Measurements from ENCODE around the gene HCFC1. TPM values are rescaled to one million over a fixed set of nuclear protein-coding genes. Genes with fewer than 3 reads are reported as not detected.

HCFC1 gene
- total and polyA plus RNA-seq, 9 of the 15 experiments (the other 6 are each of a cell fraction or from before 2014, with no cell fraction given): 2.8 to 133 (median 17.1) TPM

- no peak for TF ChIP-seq THAP12 (CRISPR knock-in tag; IDR thresholded peaks at IDR 0.05)
- no peak for TF ChIP-seq STAT5A (IDR thresholded peaks at IDR 0.05; ENCODE audit: borderline replicate concordance, low read length)
- no peak for TF ChIP-seq TEAD4 (IDR thresholded peaks at IDR 0.05; ENCODE audit: low read length)
- no peak for TF ChIP-seq TEAD4 (CRISPR knock-in tag; IDR thresholded peaks at IDR 0.05; ENCODE audit: borderline replicate concordance)
- peak; percentile 48; the same call in 1 of the 2 replicates for TF ChIP-seq L3MBTL2 (IDR thresholded peaks at IDR 0.05)
- TF ChIP-seq NCOR1 (IDR thresholded peaks at IDR 0.05): no peak
- TF ChIP-seq ZNF57 (CRISPR knock-in tag; IDR thresholded peaks at IDR 0.05): no peak
- no peak for TF ChIP-seq ZBTB7A (IDR thresholded peaks at IDR 0.05; ENCODE audit: borderline replicate concordance, control insufficient read depth, low read depth, low read length)
- TF ChIP-seq FIP1L1 (IDR thresholded peaks at IDR 0.05; ENCODE audit: low read depth, low read length, poor library complexity, severe bottlenecking): no peak
- no peak for TF ChIP-seq TBP (optimal IDR thresholded peaks at IDR 0.05; ENCODE audit: low read depth, low read length)
- TF ChIP-seq HOXB6 (CRISPR knock-in tag; IDR thresholded peaks at IDR 0.05; ENCODE audit: borderline replicate concordance): no peak
- TF ChIP-seq USF2 (CRISPR knock-in tag; IDR thresholded peaks at IDR 0.05): peak; percentile 49; the same call in 1 of the 2 replicates
- peak; percentile 40; the same call in 1 of the 2 replicates for TF ChIP-seq NKRF (IDR thresholded peaks at IDR 0.05; ENCODE audit: borderline replicate concordance)
- TF ChIP-seq DACH1 (IDR thresholded peaks at IDR 0.05; ENCODE audit: partially characterized antibody): peak; percentile 64
Measured at GRCh38 chrX:153944140-153944799, 27.3 kb downstream of the HCFC1 start, which contains the start of gene RENBP (continued).
